GM10847 (cell line): ENCODE results near the gene CHST14.

Source experiments
- POLR2A ChIP-seq: IDR thresholded peaks from 2 replicates; pipeline ENCODE4 v1.6.1; 2011; ENCODE audit not compliant: insufficient read length; ENCODE audit errors: extremely low read depth

Gene CHST14

GRCh38 chr15:40451527-40452158 is 19.1 kb upstream of the CHST14 start:
- TF ChIP-seq POLR2A, result no peak

DNA sequence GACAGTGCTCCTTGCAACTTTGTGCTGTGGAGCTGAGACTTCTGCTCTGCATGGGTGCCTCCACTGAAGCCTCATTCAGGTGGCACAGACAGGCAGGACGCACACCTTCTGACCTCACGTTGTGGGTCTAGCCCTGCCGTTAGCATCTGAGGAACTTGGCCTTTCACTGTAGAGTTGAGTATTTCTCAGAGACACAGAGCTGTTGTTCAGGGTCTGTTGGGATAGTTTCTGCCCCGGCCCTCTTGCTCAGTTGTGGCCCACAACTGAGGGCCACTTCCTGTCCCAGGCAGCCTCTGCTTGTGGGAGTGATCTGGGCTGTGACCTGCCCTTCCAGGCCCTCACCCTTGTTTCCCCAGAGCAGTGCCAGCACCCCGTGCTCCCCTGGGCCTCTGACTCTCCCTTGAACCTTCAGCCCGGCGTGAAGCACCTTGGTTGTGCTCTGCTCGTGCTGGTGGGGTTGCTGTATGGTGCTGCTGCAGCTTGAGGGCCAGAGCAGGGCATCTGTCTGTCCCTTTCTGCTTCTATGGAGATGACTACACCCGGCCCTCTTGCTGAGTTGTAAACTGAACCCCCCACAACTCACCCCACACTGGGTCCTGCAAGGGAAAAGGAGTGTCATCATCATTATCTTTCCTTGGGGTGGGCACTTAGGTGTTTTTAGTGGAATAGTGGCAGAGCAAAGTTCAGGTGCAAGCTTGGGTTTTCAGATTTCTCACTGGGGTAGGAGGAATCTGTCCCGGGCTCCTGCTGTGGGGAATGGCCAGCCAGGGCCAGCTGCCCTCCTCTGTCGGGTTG is 18.3 kb upstream of the CHST14 start:
- no peak for TF ChIP-seq POLR2A

- TF ChIP-seq POLR2A, result no peak
Observed at GRCh38 chr15:40454904-40455391, 15.8 kb upstream of the CHST14 start.

DNA sequence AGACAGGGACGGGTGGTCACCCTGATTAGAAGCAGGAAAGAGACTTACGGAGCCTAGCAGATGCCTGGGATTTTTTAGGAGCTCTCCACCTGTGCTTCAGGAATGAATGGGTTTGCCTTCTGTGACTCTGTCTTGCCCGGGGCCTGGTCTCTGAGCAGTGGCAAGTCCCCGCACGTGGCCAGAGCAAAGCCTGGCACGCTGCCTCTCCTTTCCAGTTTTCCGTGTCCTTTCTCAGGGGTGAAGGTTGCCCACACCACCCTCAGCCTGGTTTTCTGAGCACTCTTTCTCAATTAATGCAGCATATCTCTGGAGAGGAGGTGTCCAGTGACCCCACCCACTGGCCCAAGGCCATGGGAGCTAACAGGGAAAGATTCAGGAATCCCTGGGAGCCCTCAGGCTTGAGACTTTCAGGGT is 14.5 kb upstream of the CHST14 start:
- TF ChIP-seq POLR2A, result no peak

DNA sequence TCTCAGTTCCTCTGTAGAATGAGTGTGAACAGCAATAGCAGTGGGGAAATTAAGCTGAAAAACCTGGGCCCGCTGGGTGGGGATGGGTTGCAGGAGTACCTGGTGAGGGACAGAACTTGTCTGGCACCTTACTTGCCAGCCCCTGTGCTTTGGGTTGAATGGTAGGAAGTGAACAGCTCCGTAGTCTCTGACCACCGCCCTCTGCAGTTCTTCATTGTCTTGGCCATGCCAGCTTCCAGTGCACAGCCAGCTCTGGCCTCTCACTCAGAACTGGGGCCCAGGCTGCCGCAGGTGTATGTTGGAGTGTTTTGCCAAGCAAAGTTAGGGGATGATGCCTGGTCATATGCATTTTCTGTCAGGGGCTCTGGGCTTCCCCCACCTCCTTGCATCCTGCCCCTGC is 14.0 kb upstream of the CHST14 start:
- no peak for TF ChIP-seq POLR2A

GRCh38 chr15:40458495-40459371 is 12.1 kb upstream of the CHST14 start:
- no peak for TF ChIP-seq POLR2A

DNA sequence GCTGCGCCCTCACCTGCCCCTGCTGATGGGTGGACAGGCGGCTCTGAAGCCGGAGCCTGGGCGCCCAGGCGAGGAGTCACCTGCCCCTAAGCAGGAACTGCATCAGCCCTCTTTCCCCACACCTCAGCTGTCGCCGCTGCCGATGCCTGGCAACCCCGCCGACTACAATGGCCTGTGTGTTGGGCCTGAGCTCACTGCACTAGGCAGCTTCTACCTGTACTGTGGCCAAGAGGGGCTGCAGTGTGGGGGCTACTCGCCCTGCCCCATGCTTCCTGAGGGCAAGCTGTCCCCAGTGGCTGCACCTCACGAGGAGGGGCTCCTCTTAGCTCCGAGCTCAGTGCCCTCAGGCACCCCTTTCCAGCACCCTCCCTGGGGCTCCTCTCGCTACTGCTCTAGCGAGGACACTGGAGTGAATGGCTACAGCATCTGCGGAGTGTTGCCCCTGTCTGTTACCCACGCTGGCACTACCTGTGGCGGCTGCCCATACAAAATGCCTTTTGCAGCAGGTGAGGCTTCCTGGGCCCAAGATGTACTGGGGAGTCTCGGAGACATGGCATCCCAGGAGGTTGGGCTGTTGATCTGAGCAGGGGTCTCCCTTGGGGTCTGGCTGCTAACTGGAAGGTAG is 11.3 kb upstream of the CHST14 start:
- TF ChIP-seq POLR2A, result no peak

DNA sequence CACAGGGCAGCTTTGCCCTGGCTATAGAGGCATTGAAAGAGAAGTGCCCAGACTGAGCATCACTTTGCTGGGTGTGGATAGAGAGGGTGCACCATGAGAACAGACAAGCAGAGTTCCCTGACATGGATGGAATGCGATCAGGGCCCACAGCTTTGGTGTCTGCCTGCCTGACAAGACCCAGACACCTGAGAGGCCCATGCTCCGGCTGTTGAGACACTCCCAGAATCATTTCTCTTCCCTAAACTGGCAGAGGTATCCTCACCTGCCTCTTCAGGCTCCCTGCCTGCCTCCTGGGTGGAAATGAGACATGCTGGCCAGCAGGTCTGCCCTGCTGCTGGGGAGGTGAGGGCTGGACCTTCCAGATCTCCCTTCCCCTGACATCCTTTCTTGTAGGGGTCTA is 10.4 kb upstream of the CHST14 start:
- TF ChIP-seq POLR2A, result no peak

- TF ChIP-seq POLR2A, result no peak
Observed at GRCh38 chr15:40461958-40462357, 8.8 kb upstream of the CHST14 start.

DNA sequence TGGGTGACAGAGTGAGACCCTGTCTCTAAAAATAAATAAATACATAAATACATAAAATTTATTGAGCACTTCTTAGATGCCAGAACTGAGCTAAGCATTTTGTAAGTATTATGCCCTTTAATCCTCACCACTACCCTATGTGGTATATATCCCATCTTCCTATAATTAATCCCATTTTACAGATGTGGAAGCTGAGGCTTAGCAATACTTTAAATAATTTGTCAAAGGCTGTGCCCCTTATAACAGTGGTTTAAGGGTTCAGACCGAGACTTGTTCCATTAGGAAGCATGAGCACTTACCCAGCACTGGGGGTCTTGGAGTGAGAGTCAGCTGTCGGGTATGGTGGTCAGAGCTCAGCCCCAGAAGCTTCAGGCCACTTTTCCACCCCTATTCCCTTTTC is 7.5 kb upstream of the CHST14 start:
- TF ChIP-seq POLR2A, result no peak

DNA sequence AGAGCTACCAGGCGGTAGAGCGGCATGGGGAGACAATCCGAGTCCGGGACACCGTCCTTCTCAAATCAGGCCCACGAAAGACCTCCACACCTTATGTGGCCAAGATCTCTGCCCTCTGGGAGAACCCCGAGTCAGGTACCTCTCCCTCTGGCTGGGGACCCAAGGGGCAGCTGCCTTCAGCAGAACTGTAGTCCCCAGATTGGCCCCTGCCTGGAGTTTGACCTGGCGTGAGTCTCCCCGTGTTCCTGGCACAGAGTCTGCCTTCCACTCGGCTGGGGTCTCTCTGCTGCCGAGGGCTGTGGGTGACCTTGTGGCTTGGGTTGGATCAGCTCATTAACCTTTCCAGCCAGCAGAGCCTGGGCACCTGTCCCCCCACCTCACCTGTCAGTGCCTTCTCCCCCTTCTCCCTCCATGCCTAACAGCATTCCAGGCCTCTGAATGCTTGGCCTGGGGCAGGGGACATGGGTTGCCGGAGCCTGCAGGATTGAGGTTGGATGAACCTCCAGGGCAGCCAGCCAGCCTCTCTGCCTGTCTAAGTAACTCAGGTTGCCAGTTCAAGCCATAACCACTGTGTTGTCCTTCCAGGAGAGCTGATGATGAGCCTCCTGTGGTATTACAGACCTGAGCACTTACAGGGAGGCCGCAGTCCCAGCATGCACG is 6.8 kb upstream of the CHST14 start:
- no peak for TF ChIP-seq POLR2A

- TF ChIP-seq POLR2A, result no peak
Observed at GRCh38 chr15:40464595-40465185, 6.1 kb upstream of the CHST14 start.

- TF ChIP-seq POLR2A, result no peak
Observed at GRCh38 chr15:40465939-40466338, 4.8 kb upstream of the CHST14 start.
